ENCODE data around the gene PTDSS2.

Gene PTDSS2

DNA sequence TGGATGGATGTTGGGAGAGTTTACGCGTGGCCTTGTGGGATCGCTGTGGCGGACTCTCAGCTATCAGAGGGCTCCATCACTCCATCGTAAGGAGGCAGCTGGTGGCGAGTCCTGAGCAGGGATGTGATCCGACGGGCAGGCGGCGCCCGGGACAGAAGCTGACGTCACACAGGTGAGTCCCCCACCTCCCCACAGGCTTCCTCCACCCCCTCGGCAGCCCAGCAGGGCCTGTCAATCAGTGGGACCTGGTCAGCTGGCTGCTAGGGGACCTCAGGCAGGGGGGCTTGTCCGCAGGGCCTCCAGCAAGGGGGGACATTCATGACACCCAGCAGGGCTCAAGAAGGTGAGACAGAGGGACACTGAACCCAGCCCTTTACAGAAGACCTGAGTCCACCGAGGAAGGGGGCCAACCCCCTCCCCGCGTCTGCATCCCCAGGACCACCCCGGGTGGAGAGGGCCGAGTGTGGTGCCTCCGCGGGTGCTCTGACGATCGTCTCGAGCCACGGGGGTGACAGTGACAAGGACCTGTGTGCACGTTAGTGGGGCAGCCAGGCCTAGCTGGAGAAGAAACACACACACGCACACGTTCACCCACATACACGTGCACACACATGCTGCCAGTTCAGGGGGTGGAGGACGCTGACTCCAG, 78.2 kb downstream of the PTDSS2 start:
- no peak for DNase-seq (ENCODE audit: low read depth in 1 of 2, low spot score in 1 of 2)

DNA sequence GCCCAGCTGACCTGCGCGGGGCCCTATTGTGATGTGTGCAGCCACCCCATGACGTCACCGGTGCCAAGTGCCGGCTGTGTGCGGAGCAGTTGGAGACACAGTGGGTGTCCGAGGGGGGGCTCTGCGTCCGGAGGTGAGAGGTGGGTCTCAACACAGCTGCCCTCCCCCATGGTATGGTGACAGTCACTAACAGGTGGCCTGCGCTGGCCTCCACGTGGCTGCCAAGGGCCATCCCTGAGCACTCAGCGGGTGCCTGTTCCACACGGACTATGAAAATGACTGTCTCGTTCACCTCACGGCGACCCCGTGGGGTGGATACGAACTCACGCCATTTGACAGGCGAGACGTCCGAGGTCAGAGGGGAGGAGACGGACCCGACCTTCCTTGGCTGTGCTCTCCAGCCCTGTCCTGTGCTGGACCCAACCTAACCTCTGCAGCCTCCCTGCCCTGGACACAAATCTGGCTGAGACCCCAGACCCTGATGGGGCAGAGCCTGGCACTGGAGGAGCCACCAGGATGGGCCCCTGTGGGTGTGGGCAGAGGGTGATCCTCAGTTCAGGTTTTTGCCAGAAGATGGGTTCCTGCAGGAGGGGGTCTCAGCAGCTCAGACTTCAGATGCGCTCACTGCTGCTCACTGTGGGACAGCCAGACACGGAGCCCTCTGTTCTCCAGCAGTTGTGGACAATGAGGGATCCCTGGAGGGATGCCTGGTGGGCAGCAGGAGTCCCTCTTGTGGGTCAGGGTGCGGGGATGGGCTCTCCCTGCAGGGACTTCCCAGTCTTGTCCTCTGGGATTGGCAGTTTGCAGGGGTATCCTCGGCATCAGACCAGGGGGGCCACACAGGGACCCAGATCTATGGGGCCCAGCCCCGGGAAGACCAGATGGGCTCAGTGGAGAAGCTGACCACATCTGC, 79.0 kb downstream of the PTDSS2 start:
- DNase-seq (ENCODE audit: low read depth in 1 of 2, low spot score in 1 of 2) = no peak

DNA sequence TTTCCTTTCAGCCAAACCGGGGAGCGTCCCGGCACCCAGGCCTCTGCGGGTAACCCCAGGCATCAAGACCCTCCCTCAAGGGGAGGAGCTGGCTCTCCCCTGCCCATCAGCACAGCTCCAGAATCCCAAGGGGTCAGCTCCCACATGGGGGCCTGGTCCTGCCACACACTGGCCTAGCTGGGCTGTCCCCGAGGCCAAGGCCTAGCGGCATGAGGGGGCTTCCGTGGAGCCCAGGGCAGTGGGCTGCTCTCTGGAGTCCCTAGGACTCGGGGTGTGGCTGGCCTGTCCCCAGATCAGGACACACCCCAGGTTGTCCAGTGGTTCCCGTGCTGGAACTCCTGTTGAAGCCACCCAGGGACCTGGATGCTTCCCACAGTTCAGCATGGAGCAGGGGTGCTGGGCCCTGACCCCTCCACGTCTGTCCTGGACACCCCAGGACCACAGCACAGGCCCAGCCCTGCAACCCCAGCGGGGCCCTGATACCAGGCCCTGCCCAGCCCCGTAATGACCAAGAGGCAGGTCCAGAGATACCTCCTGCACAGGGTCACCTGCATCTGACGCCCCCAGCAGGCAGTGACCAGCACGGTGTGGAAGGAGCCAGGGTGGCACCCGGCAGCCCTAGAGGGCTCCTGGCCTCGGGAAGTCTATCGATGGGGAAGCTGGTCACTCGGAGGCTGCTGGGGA, 79.8 kb downstream of the PTDSS2 start:
- no peak for DNase-seq (ENCODE audit: low read depth in 1 of 2, low spot score in 1 of 2)

DNA sequence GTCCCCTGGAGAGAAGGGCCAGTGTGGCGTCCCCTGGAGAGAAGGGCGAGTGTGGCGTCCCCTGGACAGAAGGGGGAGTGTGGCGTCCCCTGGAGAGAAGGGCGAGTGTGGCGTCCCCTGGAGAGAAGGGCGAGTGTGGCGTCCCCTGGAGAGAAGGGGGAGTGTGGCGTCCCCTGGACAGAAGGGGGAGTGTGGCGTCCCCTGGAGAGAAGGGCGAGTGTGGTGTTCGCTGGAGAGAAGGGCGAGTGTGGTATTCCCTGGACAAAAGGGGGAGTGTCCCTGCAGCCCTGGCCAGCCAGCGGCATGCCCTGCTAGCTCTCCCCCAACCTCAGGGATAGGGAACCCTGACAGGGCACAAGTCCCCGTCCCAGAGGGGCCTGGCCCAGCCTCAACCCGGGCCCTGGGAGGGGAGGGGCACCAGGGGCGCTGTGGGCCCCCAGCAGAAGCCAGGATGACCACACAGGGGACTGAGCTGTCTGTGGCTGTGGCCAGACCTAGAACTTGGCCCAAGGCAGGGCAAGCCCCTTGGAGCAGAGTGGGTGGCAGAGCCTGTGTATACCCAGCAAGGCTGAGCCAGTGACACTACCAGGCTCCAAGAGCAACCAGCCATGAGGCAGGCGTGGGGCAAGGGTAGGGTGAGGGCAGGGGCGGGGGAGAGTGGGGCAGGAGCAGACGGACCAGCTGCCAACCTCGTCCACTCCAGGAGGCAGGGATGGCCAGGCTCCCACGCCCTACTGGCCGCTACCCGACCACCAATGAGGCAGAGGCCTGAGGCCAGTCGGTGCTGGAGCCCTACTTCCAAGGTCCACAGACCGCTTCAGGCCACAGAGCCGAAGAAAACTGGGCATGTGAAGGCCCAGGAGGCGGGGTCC, 81.1 kb downstream of the PTDSS2 start:
- DNase-seq (ENCODE audit: low read depth in 1 of 2, low spot score in 1 of 2) = no peak

DNA sequence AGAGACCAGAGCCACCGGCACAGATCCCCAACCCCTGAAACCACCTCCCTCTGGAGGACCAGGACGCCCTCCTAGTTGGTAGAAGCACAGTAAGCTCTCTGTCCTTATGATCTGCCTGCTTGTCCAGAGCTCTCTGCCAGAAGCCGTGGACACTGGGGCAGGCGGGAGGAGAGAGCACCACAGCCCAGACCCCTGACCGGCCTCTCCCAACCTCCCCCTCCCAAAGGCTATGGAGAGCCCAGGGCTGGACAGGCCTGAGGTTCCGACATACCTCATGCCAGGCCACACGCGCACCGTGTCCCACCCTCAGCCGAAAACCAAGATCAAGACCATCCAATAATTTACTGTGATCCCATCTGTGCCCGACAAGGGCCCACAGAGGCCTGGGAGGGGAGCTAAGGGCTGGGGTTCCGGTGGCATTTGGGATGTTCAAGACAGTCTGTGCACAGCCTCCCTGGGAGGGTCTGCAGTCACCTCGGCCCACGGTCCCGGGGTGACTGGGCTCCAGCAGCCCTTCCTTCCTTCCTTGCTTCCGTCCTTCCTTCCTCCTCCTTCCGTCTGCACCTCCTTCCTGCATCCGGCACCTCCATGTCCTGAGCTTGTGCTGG, 81.9 kb downstream of the PTDSS2 start:
- DNase-seq (ENCODE audit: low read depth in 1 of 2, low spot score in 1 of 2) = no peak

DNA sequence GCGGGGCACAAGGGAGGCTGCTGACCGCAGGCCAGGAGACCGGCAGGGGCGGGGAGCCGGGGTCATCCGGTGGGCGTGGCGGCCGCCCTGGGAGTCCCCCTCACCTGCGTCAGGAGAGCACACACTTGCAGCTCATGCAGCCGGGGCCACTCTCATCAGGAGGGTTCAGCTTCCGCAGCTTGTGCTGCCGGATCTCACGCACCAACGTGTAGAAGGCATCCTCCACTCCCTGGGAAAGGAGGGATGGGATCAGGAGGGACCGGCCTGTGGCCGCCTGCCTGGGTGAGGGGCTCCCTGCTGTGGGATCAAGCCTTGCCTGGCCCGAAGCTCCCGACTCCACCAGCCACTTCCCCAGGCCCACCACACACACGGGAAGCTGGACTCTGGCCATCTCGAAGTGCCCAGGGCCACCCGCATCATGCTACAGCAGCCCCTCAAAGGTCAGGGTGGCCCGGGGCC, 82.5 kb downstream of the PTDSS2 start:
- no peak for DNase-seq (ENCODE audit: low read depth in 1 of 2, low spot score in 1 of 2)

DNA sequence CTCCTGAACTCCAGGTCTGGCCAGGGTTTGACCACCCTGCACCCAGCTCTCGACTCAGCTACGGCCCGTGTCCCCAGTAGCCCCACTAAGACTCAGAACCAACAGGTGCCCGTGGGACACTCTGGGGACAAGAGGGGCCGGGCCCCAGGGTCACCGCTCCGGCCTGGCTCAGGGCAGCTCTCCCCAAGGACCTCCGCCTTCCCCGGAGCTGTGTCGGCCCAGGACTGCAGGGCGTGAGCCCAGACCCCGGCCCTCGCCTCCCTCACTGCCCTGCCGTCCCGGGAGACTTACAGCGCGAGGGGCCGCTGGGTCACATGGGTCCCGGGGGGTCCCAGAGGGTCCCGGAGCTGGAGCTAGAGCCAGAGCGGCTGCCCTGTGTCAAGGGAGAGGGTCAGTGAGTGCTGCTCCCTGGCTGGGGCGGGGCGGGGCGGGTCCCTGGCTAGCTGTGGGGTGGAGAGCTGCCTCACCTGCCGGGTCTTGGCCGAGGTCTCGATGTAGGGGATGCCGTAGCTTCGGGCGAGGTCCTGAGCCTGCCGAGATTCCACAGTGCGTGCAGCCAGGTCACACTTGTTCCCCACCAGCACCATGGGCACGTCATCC, 83.0 kb downstream of the PTDSS2 start:
- no peak for DNase-seq (ENCODE audit: low read depth in 1 of 2, low spot score in 1 of 2)

DNA sequence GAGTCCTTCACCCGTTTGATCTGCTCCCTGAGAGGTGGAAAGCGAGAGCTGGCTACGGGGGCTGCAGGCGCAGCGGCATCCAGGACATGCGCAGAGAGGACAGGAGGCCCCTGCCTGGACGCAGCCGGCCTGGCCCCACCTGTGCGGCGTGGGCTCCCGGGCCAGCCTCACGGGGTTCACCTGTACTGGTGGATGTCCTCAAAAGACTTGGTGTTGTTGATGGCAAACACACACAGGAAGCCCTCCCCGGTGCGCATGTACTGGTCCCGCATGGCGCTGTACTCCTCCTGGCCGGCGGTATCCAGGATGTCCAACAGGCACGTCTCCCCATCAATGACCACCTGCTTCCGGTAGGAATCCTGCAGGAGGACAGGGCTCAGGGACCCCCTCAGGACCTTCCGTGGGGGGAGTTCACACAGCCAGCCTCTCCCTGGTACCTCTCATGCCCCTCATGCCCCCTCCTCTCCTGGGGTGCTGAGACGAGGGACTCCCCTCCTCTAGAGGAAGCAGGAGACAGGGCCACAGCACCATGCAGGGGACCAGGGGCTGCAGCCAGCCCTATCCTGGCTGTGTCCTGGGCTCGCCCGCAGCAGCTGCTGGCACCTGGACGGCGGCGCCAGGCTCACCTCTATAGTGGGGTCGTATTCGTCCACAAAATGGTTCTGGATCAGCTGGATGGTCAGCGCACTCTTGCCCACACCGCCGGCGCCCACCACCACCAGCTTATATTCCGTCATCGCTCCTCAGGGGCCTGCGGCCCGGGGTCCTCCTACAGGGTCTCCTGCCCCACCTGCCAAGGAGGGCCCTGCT, 83.7 kb downstream of the PTDSS2 start:
- no peak for DNase-seq (ENCODE audit: low read depth in 1 of 2, low spot score in 1 of 2)

DNA sequence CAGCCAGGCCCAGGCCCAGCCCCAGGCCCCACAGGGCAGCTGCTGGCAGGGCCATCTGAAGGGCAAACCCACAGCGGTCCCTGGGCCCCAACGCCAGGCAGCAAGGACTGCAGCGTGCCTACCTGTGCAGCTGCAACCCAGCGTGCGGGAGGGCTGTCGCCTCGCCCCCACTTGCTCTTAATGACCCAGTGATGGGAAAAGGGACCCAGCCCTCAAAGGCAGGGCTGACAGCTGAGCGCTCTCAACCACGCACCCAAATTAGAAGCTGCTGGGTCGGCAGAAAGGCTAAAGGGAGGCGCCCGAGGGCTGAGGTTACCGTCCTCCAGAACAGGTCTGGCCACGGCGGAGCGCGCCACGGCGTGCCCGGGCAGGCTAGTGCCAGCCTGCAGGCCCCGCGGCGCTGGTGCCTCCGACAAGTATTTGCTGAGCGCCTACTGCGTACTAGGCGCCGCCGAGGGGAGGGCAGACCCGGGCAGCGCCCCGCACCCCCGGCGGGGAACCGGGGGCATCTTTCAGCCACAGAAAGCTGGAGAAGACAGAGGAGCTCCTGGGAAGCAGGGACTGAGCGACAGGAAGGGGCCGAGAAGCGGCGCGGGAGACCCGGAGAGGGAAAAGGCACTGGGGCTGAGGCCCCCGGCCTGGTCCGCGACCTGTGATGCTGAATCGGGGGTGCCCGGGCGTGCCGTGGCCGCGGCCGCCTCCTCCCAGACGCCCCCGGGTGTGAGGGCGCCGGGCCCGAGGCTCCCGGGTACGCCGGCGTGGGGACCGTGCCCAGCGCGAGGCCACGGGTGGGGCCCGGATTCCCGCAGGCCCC, 84.5 kb downstream of the PTDSS2 start:
- DNase-seq (ENCODE audit: low read depth in 1 of 2, low spot score in 1 of 2) = no peak

DNA sequence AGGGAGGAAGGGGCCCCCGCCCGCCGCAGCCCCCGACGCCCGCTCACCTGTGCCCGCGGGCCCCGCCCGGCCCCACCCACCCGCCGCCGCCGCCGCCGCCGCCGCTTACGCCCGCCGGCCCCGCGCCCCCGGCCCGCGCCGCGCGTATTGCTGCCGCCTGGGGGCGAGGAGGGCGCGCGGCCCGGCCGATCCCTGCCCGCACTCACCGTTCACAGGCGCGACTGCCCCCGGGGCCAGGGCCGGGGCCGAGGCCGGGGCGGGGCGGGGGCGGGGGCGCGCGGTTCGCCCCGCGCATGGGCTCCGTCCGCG, 85.1 kb downstream of the PTDSS2 start:
- no peak for DNase-seq (ENCODE audit: low read depth in 1 of 2, low spot score in 1 of 2)

DNA sequence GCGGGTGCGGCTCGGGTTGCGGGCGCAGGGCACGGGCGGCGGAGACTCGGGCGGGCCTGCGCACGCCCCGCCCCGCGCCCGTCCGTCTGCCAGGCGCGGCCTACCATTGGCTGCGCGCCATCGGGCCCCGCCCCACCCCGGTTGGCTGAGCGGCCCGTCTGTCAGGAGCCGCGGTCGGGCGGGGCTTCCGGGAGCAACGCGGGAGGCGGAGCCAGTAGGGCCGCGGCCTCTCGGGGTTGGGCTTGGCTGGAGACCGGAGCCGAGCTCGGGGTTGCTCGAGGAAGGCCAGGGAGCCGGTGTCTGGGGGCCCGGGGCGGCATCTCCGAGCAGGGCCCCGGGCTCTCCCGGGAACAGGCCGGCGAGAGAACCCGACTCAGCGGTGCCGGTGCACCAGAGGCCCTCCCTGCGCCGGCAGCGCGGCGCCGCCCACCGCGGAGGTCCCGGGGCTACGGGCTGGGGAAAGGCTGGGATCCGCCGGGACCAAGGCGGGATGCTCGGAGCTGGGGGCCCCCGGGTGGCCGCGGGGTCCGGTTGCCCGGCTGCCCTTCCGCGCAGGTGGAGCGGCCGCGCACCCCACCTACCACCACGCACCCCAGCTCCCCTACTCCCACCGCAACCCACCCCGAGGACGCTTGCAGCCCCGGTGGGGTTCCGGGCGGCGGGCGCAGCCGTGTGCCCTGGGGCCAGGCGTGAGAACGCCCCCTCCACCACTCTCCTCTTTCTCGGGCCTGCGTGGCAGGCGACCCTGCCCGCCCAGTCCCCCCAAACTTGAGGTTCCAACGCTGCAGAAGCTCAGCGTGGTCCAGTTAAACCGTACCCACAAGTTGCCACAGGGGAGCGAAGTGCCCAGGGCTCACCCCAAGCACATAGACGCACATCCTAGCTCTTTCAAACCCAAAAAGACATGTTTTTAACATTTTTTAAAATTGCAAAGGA, 85.7 kb downstream of the PTDSS2 start, which contains the start of gene HRAS:
HRAS (minus strand) TSS at position 58 of the 936 bp plus-strand sequence.
- DNase-seq (ENCODE audit: low read depth in 1 of 2, low spot score in 1 of 2) = peak; percentile 95 to 97

DNA sequence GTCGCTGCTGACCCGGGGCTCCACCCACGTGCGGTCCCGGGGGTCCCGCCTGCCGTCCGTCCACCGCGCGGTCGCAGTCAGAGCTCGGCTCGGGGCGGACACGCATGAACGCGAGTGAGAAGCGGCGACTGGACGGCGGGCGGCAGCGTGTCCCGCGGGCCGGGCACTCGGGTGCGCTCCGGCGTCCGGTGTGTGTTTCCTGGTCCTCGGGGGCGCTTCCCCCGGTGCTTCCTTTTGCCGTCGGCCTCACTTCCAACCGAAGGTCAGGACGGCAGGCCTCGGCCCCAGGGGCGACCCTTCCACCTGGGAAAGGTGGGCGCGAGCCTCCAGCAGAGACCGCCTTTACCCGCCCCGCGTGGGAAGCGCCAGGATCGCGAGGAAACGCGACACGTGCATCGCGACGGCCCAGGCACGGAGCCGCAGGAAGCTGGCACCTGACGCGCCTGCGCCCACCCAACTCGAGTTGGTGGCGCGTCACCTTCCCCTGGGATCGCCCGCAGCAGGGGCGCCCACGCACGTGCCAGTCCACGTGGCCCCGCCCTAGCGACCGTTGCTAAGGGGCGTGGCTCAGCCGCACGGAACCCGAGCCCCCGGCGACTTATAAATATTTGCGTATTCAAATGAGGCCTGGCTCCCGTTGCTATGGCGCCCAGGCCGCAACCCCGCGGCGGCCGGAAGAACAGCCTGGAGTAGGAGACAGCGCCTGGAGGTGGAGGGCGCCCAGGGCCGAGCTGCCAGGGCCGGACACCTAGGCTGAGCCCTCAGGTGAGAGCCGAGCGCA, 87.0 kb downstream of the PTDSS2 start, which contains the start of gene LRRC56:
LRRC56 (plus strand) TSS at position 687 of the 781 bp plus-strand sequence. CDS start 3,158 bp downstream, outside the sequence.
- peak; percentile 79 to 88 for DNase-seq (ENCODE audit: low read depth in 1 of 2, low spot score in 1 of 2)

DNA sequence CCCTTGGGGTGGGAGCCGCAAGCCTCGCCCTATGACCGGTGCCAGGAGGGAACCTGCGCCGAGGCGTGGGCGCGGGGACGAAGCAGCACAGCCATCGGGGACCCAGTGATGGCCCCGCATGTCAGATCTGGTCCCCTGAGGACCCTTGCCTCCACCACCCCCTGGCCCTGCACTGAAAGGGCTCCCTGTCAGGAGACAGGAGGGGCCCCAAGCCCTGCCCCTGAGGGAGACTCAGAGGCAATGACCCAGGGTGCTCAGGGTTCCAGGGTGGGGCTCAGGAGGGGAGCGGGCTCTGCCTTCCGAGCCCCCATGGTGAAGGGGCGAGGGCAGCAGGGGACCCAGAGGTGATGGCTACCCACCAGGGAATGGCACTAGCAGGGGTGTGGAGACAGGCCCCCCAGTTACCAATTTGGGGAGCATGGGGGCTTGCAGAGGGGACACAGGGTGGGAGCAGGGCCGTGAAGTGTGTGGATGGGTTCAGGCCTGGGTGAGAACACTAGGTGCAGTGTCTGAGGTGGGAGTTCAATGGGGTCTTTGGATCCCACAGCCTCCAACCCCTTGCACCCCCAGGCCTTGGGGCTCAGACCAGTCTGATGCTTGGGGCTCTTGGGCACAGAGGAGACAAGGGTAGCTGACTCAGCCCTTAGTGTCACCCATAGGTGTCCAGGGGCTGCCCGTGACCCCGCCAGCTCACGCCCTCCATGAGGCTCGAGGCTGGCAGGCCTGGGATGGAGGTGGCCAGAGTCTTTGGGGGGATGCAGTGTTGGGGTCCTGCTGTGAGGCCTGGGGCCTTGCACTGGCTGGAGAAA, 87.7 kb downstream of the PTDSS2 start:
- no peak for DNase-seq (ENCODE audit: low read depth in 1 of 2, low spot score in 1 of 2)

DNA sequence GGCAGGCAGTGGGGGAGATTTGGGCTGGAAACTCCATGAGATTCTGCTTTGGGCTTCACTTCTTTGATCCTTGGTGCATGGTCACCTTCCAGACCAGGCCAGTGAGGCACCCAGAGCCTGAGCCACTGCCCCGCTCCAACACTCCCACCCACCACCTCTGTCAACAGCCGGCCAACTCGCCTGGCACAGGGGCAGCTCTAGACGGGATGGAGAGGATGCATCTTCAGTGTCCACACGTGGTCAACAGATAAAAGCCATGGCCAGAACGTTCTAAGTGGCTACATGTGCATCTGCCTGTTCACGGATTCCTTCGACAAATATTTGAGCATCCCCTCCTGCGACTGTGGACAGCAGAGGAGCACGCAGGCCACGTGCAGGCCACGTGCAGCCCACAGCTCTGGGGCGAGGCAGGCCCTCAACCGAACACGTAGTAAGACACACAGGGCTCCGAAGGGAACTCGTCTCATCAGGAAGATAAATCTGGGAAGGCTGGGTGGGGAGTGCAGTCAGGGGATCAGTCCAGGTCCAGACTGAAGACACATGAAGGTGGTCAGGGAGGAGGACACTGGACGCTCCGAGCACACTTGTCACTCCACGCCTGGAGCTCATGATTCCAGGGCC, 88.5 kb downstream of the PTDSS2 start:
- no peak for DNase-seq (ENCODE audit: low read depth in 1 of 2, low spot score in 1 of 2)

DNA sequence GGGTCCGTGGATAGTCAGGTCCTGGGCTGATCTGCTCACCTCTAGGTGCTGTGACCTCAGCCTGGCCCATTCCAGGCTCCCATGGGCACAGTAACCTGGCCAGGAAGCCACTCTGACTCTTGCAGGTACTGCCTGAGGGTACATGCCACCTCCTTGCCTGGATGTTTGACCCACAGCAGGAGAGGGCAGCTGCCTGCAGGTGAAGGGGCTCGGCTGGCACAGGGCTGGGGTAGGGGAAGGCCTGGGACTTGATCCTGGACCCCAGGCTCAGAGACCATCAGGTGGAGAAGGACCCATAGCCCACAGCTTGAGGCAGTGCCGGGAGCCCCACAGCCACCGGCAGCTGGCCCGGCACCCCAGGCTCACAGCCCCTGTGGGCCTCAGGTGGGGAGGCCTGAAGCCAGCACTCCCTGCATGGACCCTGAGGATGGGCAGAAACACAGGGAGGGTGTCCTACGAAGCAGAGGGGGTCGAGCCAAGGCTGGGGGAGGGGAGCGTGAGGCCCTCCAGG, 89.9 kb downstream of the PTDSS2 start:
- DNase-seq (ENCODE audit: low read depth in 1 of 2, low spot score in 1 of 2) = no peak
